ENCODE measurements around the gene PHF2.

- TF ChIP-seq CTCF (IDR thresholded peaks at IDR 0.05) (no peak), POLR2A (IDR thresholded peaks at IDR 0.05) (no peak)
These were observed 58.2 kb downstream of the PHF2 start for GRCh38 chr9:93634311-93635185.

Measured in vagina (tissue), 2 donors.